ENCODE measurements around the gene MID1. TPM values are rescaled to one million over a fixed set of nuclear protein-coding genes. Genes with fewer than 3 reads are reported as not detected.

MID1 gene
- total and polyA plus RNA-seq, 9 of the 15 experiments (the other 6 are each of a cell fraction or from before 2014, with no cell fraction given), result 0.07 to 0.54 (median 0.33) TPM

- no peaks in the 10 kb centered on the region for H3K79me2 ChIP-seq (ENCODE audit: control insufficient read depth, insufficient read depth, low read length)
- DNase-seq (ENCODE audit: extremely low read depth in 1 of 4, low spot score in 3 of 4) (no peak), ATAC-seq (no peak), FAIRE-seq (no peak)
- no peak overlapping the region for H3K4me2 ChIP-seq (ENCODE audit: insufficient read depth, low read length)
- ChIA-PET POLR2A (no interaction called here), CTCF (ENCODE audit: low intra/inter-chr PET ratio) (interaction anchor here (0.7 kb wide), 1 partner anchor 393 kb away, joined by 5 read pairs; no protein-coding TSS in a partner anchor)
- H3K9me3 ChIP-seq (replicated peaks; ENCODE audit: control insufficient read depth, insufficient read depth, low read depth, low read length), result no peaks in the 10 kb centered on the region
- H3K9me1 ChIP-seq (ENCODE audit: control insufficient read depth, insufficient read depth, low read length), result no peaks in the 10 kb centered on the region
- no peaks in the 10 kb centered on the region for H3K27me3 ChIP-seq (ENCODE audit: control insufficient read depth in 2 of 2, insufficient read depth in 2 of 2, low read length in 2 of 2)
- intact Hi-C loops (cut with micrococcal nuclease) (no loop called here), in situ Hi-C loops (cut with MboI) (no loop called here)
- no peaks in the 10 kb centered on the region for H3K36me3 ChIP-seq (ENCODE audit: control insufficient read depth, insufficient read depth, low read length)
- H4K20me1 ChIP-seq (replicated peaks; ENCODE audit: control insufficient read depth, insufficient read depth, low read length), result no peaks in the 10 kb centered on the region
- H3K9ac ChIP-seq (ENCODE audit: insufficient read depth in 1 of 2, low read depth in 2 of 2, low read length in 2 of 2), result no peak overlapping the region
- BruUV-seq (replicated peaks), result no TSS peak
- H3K4me1 ChIP-seq (replicated peaks in 1 of 2; ENCODE audit: control insufficient read depth in 2 of 2, insufficient read depth in 2 of 2, low read length in 2 of 2), result no peaks in the 10 kb centered on the region
- no peak overlapping the region for H3K27ac ChIP-seq (ENCODE audit: extremely low read depth, low read depth, low read length)
- no peak overlapping the region for H2AFZ ChIP-seq (ENCODE audit: low read depth, low read length)
- no peak for TF ChIP-seq ELK1 (CRISPR knock-in tag; IDR thresholded peaks at IDR 0.05)
- no peak for TF ChIP-seq MED1 (CRISPR knock-in tag; IDR thresholded peaks at IDR 0.05; ENCODE audit: borderline replicate concordance)
- no peak for TF ChIP-seq RB1 (IDR thresholded peaks at IDR 0.05; ENCODE audit: low read depth)
- TF ChIP-seq, protein P1, sequence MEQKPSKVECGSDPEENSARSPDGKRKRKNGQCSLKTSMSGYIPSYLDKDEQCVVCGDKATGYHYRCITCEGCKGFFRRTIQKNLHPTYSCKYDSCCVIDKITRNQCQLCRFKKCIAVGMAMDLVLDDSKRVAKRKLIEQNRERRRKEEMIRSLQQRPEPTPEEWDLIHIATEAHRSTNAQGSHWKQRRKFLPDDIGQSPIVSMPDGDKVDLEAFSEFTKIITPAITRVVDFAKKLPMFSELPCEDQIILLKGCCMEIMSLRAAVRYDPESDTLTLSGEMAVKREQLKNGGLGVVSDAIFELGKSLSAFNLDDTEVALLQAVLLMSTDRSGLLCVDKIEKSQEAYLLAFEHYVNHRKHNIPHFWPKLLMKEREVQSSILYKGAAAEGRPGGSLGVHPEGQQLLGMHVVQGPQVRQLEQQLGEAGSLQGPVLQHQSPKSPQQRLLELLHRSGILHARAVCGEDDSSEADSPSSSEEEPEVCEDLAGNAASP (IDR thresholded peaks at IDR 0.05), result no peak
- TF ChIP-seq, protein P2, sequence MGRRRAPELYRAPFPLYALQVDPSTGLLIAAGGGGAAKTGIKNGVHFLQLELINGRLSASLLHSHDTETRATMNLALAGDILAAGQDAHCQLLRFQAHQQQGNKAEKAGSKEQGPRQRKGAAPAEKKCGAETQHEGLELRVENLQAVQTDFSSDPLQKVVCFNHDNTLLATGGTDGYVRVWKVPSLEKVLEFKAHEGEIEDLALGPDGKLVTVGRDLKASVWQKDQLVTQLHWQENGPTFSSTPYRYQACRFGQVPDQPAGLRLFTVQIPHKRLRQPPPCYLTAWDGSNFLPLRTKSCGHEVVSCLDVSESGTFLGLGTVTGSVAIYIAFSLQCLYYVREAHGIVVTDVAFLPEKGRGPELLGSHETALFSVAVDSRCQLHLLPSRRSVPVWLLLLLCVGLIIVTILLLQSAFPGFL (CRISPR knock-in tag; IDR thresholded peaks at IDR 0.05), result no peak
- no peak for TF ChIP-seq IFI16 (CRISPR knock-in tag; IDR thresholded peaks at IDR 0.05)
- TF ChIP-seq PPARD (CRISPR knock-in tag; IDR thresholded peaks at IDR 0.05), result no peak
- TF ChIP-seq, protein P3, sequence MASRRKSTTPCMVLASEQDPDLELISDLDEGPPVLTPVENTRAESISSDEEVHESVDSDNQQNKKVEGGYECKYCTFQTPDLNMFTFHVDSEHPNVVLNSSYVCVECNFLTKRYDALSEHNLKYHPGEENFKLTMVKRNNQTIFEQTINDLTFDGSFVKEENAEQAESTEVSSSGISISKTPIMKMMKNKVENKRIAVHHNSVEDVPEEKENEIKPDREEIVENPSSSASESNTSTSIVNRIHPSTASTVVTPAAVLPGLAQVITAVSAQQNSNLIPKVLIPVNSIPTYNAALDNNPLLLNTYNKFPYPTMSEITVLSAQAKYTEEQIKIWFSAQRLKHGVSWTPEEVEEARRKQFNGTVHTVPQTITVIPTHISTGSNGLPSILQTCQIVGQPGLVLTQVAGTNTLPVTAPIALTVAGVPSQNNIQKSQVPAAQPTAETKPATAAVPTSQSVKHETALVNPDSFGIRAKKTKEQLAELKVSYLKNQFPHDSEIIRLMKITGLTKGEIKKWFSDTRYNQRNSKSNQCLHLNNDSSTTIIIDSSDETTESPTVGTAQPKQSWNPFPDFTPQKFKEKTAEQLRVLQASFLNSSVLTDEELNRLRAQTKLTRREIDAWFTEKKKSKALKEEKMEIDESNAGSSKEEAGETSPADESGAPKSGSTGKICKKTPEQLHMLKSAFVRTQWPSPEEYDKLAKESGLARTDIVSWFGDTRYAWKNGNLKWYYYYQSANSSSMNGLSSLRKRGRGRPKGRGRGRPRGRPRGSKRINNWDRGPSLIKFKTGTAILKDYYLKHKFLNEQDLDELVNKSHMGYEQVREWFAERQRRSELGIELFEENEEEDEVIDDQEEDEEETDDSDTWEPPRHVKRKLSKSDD (conservative IDR thresholded peaks at IDR 0.05; ENCODE audit: low read length), result no peak
- TF ChIP-seq CBX8 (IDR thresholded peaks at IDR 0.05; ENCODE audit: borderline replicate concordance, extremely low read depth, low read depth, low read length, poor library complexity, severe bottlenecking), result no peak
- no peak for TF ChIP-seq FOXM1 (IDR thresholded peaks at IDR 0.05; ENCODE audit: low read depth)
- TF ChIP-seq FOXM1 (CRISPR knock-in tag; IDR thresholded peaks at IDR 0.05; ENCODE audit: low read depth), result no peak
- TF ChIP-seq, protein P4, sequence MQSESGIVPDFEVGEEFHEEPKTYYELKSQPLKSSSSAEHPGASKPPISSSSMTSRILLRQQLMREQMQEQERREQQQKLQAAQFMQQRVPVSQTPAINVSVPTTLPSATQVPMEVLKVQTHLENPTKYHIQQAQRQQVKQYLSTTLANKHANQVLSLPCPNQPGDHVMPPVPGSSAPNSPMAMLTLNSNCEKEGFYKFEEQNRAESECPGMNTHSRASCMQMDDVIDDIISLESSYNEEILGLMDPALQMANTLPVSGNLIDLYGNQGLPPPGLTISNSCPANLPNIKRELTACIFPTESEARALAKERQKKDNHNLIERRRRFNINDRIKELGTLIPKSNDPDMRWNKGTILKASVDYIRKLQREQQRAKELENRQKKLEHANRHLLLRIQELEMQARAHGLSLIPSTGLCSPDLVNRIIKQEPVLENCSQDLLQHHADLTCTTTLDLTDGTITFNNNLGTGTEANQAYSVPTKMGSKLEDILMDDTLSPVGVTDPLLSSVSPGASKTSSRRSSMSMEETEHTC (IDR thresholded peaks at IDR 0.05), result no peak
- no peak overlapping the region for H3K4me3 ChIP-seq
Observed at GRCh38 chrX:10470009-10470408, 150.4 kb downstream of the MID1 start.
